GM19238 (cell line): Measurements from ENCODE around the gene CEACAM21.

Experiments used
- DNase-seq: peaks from one replicate; pipeline ENCODE4 v3.0.0; 2011; ENCODE audit warnings: low spot score; ENCODE audit not compliant: insufficient read length

CEACAM21 gene

DNA sequence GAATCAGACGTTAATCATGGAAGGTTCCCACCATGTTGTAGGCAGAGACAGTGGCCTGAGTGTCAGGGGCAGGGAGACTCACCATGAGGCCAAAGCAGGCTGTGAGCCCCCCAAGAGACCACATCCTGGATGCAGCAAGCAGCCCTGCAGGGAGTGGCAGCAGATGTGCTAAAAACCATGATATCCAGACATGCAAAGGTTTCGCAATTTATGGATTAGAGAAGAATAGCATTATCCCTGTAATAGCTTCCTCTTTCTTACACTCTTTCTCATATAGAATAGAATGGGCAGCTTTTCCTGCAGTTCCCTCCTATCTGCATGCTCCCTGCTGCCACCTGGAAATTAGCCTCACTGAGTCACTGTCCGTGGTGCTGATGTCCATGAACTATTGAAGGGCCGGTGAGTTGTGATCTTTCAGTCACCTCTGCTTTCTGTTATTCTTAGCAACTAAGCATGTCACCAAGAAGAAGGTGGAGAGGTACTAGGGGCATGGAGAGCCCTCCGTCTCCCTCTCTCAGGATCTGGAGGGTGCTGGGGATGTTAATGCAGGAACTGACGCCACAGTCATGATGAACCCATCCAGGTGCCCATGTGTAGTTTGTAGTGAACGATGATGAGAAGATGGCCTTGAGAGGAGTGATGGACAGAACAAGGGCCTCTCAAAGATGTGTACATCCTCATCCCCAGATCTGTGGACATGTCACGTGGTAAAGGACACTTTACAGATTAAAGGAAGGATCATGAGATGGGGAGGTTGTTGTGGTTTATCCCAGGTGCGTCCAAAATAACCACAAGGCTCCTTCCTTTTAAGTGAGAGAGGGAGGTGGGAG, 41.0 kb downstream of the CEACAM21 start:
- no peak for DNase-seq

DNA sequence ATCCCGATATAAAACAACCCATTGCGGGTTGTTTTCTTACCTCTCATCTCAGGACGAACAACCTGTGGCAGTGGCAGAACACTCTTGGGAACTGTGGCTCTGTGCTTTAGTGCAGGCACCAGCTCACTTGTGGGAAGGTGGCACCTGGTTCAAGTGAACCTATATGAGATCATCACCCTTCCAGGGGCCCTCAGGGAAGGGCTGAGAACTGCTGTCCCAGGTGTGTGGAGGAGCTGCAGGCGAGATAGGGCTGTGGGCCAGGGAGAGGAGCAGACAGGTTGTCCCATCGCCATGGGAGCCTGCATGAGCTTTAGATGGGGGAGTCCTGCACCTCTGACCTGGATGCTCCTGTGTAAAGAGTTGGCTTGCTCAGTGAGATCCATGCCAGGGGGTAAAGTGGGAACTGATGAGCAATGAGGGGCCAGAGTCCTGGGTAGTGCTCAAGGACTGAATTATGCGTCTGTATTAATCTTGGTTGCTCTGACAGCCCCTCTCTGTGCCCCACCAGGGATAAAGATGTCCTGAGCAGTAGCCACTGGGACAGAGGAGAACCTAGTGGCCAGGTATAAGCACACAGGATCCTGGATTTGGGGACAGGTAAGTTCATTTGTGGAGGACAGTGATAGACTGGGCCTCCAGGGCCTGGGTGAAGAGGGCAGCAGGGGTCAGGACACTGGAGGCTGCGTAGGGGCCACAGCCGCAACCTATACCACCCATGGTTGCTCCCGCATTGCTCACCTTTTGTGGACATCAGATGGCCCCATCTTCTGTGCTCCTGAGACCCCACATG, 42.2 kb downstream of the CEACAM21 start:
- no peak for DNase-seq

GRCh38 chr19:41619018-41619556, 43.1 kb downstream of the CEACAM21 start:
- DNase-seq, result no peak

GRCh38 chr19:41620171-41620570, 44.2 kb downstream of the CEACAM21 start:
- DNase-seq, result no peak

- no peak for DNase-seq
These were observed 45.3 kb downstream of the CEACAM21 start for GRCh38 chr19:41621226-41621625.

DNA sequence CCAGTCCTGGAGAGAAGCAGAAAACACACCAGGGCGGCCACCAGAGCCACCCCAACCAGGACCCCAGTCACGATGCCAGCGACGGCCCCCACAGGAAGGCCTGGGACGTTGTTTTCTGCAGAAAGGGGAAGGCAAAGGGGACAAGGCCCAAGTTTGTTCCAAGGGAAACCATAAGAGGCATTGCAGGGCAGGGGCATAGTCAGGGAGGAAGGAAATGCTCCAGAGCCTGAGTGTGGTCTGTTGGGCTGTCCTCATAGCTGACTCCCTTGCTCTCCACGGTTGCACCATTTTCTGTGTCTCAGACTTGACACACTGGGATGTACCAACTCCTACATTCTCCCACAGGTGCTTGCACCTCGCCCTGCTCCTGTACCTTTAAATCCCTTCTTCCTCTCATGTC, 45.7 kb downstream of the CEACAM21 start:
- DNase-seq, result no peak

DNA sequence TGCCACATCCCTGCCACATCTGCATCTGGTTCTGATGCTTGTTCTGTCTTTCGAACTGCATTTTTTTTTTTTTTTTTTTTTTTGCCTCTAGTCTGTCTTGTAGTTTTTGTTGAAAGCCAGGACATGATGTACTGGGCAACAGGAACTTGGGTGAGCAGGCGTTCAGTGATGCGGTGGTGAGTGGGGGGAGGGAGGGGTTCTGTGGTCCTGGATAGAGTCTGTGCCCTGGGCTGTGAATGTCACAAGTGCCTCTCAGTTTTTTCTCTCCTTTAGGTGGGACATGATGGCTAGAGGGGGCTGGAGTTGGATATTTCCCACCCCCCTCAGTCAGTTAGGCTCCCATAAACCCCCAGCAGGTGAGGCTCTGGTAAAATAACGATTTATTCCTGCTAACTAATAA, 47.4 kb downstream of the CEACAM21 start:
- no peak for DNase-seq

DNA sequence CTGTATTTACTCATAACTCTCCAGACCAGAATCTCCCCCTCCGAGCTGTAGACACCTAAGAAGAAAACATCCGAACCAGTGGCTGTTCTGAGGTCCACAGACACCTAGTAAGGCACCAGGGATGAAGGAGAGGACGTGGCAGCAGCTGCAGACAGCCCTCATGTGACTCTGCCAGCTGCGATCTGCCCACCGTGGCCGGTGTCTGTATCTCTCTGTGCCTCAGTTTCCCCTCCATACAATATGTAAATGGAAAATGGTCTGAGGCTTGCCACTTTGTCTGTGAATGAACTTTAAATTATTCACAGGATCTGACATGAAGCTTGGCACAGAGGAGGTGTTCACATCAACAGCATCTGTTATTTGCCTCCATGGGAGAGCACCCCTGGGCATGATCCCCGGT, 48.5 kb downstream of the CEACAM21 start:
- DNase-seq, result no peak

- DNase-seq, result no peak
These were observed 49.0 kb downstream of the CEACAM21 start for GRCh38 chr19:41624937-41625336.

DNA sequence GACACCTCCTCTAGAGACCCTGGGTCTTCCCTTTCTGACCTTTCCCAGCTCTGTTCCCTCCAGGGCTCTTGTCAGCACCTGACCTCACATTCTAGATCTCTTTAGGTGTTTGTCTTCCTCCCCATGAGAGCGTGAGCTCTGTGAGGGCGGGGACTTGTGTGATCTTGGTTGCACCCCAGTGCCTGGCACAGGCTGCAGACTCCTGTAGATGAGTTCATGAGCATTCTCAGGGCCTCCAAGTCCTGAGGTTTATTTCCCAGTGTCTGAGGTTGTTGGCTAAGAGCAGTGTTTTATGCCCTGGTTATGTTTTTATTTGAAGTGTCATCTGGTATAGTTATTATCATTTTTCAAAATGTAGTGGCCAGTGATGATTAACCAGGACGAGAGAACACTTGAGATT, 50.3 kb downstream of the CEACAM21 start:
- no peak for DNase-seq

GRCh38 chr19:41626877-41627276, 50.9 kb downstream of the CEACAM21 start, which contains the start of gene CEACAM4:
CEACAM4 (minus strand) TSS chr19:41627074; CDS start chr19:41626963, 111 bp downstream.
- DNase-seq, result no peak

- DNase-seq, result no peak
These were observed 52.2 kb downstream of the CEACAM21 start for GRCh38 chr19:41627966-41628675.
